ENCODE measurements around the gene KRTAP2-4. TPM values are rescaled to one million over a fixed set of nuclear protein-coding genes. Genes with fewer than 3 reads are reported as not detected.
A peak's percentile ranks its signal among the peaks of the same experiment; 100 is the strongest.
"Not testable (repeated sequence)": the region's sequence is repeated elsewhere in the genome, so short reads cannot be mapped to it uniquely, and the experiment has no call there.

Gene KRTAP2-4
- polyA plus RNA-seq, 1 donor (not counting 4 experiments of a cell fraction or from before 2014, with no cell fraction given), result not detected

DNA sequence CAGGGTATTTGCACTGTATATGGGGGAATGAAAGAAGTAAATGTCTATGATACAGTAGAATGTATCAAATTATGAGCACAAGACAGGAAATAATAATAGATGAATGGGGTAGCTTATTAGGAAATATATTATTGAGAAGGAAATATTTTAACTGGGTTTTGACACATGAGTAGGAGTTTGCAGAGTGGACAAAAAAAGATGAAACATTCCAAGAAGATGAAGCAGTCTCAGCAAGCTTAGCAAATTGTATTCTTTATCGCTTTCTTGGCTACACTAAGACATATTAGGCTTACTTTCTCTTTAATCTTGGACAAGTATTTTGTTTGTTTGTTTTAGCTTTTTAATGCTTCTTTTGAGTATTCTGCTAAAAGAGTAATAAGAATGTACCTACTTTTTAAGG is 38.2 kb upstream of the KRTAP2-4 start:
- DNase-seq (ENCODE audit: low read depth, low spot score) (no peak), FAIRE-seq (no peak)
- no peaks in the 10 kb centered on the region for H4K20me1 ChIP-seq (ENCODE audit: control insufficient read depth, extremely low read depth, insufficient read depth, low read length)
- peak overlapping the region; percentile 8 for H3K27ac ChIP-seq (ENCODE audit: control insufficient read depth, insufficient read depth, low read length)
- peaks cover 21% of the 10 kb centered on the region for H3K4me1 ChIP-seq (ENCODE audit: control insufficient read depth, extremely low read depth, insufficient read depth, low read length)
- no peak for TF ChIP-seq EZH2 (IDR thresholded peaks at IDR 0.05; ENCODE audit: low read length)
- TF ChIP-seq, protein P1, sequence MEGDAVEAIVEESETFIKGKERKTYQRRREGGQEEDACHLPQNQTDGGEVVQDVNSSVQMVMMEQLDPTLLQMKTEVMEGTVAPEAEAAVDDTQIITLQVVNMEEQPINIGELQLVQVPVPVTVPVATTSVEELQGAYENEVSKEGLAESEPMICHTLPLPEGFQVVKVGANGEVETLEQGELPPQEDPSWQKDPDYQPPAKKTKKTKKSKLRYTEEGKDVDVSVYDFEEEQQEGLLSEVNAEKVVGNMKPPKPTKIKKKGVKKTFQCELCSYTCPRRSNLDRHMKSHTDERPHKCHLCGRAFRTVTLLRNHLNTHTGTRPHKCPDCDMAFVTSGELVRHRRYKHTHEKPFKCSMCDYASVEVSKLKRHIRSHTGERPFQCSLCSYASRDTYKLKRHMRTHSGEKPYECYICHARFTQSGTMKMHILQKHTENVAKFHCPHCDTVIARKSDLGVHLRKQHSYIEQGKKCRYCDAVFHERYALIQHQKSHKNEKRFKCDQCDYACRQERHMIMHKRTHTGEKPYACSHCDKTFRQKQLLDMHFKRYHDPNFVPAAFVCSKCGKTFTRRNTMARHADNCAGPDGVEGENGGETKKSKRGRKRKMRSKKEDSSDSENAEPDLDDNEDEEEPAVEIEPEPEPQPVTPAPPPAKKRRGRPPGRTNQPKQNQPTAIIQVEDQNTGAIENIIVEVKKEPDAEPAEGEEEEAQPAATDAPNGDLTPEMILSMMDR (optimal IDR thresholded peaks at IDR 0.05 in 1 of 3, IDR thresholded peaks at IDR 0.05 in 1 of 3, conservative IDR thresholded peaks at IDR 0.05 in 1 of 3; ENCODE audit: extremely low read depth in 1 of 3, insufficient read depth in 2 of 3, low read length in 3 of 3), result no peak
- H3K36me3 ChIP-seq (ENCODE audit: control insufficient read depth in 2 of 2, extremely low read depth in 1 of 2, insufficient read depth in 2 of 2, low read length in 2 of 2), result no peaks in the 10 kb centered on the region
- no peak overlapping the region for H2AFZ ChIP-seq (ENCODE audit: control insufficient read depth, low read length)
- H3K9me3 ChIP-seq (ENCODE audit: control insufficient read depth, low read depth, low read length), result no peaks in the 10 kb centered on the region
- dilution Hi-C loops (cut with MboI; ENCODE audit: extremely low pct_ligation_motif_present, low sequenced_read_pairs), result no loop called here
- no peak overlapping the region for H3K4me2 ChIP-seq (ENCODE audit: control insufficient read depth, extremely low read depth, insufficient read depth, low read depth, low read length)
- no peaks in the 10 kb centered on the region for H3K27me3 ChIP-seq (ENCODE audit: control insufficient read depth, extremely low read depth, insufficient read depth, low read length)
- H3K79me2 ChIP-seq (ENCODE audit: control insufficient read depth, insufficient read depth, low read length), result no peaks in the 10 kb centered on the region
- no peaks in the 10 kb centered on the region for H3K9me1 ChIP-seq (ENCODE audit: control insufficient read depth, extremely low read depth, insufficient read depth, low read length)
- no peak overlapping the region for H3K4me3 ChIP-seq (ENCODE audit: control insufficient read depth in 2 of 3, extremely low read depth in 1 of 3, insufficient read depth in 2 of 3, low read depth in 1 of 3, low read length in 3 of 3)
- H3K9ac ChIP-seq (ENCODE audit: control insufficient read depth, extremely low read depth, insufficient read depth, low read length), result no peak overlapping the region

DNA sequence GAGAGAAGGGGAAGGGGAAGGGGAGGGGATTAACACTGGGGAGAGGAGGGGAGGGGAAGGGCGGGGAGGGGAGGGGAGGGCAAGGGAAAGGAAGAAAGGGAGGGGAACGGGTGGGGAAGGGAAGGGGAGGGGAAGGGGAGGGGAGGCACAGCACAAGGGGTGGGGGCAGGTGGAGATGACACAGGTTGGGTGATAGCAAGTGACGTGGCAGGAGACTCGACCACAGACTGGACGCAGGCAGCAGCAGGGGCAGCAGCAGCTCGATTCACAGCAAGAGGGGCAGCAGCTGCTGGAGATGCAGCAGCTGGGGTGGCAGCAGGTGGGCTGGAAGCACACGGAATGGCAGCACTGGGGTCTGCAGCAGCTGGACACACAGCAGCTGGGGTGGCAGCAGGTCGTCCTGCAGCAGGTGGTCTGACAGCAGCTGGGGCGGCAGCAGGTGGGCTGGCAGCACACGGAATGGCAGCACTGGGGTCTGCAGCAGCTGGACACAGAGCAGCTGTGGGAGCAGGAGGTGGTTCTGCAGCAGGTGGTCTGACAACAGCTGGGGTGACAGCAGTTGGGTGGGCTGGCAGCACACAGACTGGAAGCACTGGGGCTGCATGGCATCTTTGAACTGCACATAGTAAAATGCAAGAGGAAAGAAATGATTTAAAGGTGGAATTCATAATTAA is 36.0 kb upstream of the KRTAP2-4 start, which contains the start of gene KRTAP4-16:
Gene KRTAP4-16 (minus strand): TSS at position 624 of the 674 bp plus-strand sequence. CDS start 0 bp downstream, at position 624.
- TF ChIP-seq, protein P1 (optimal IDR thresholded peaks at IDR 0.05 in 1 of 3, IDR thresholded peaks at IDR 0.05 in 1 of 3, conservative IDR thresholded peaks at IDR 0.05 in 1 of 3; ENCODE audit: extremely low read depth in 1 of 3, insufficient read depth in 2 of 3, low read length in 3 of 3), result no peak
- no peak within 1 kb of the TSS for H3K9ac ChIP-seq (ENCODE audit: control insufficient read depth, extremely low read depth, insufficient read depth, low read length)
- dilution Hi-C loops (cut with MboI; ENCODE audit: extremely low pct_ligation_motif_present, low sequenced_read_pairs), result no loop called here
- DNase-seq (ENCODE audit: low read depth, low spot score), result no peak
- no peak within 1 kb of the TSS for H3K4me3 ChIP-seq (ENCODE audit: control insufficient read depth in 2 of 3, extremely low read depth in 1 of 3, insufficient read depth in 2 of 3, low read depth in 1 of 3, low read length in 3 of 3)
- no peaks in the 10 kb centered on the region for H3K9me1 ChIP-seq (ENCODE audit: control insufficient read depth, extremely low read depth, insufficient read depth, low read length)
- H3K79me2 ChIP-seq (ENCODE audit: control insufficient read depth, insufficient read depth, low read length), result no peaks in the 10 kb centered on the region
- H2AFZ ChIP-seq (ENCODE audit: control insufficient read depth, low read length), result no peak within 1 kb of the TSS
- no peak for FAIRE-seq
- no peaks in the 10 kb centered on the region for H3K36me3 ChIP-seq (ENCODE audit: control insufficient read depth in 2 of 2, extremely low read depth in 1 of 2, insufficient read depth in 2 of 2, low read length in 2 of 2)
- no peaks in the 10 kb centered on the region for H4K20me1 ChIP-seq (ENCODE audit: control insufficient read depth, extremely low read depth, insufficient read depth, low read length)
- H3K27ac ChIP-seq (ENCODE audit: control insufficient read depth, insufficient read depth, low read length), result no peak within 1 kb of the TSS
- H3K4me2 ChIP-seq (ENCODE audit: control insufficient read depth, extremely low read depth, insufficient read depth, low read depth, low read length), result no peak within 1 kb of the TSS
- H3K9me3 ChIP-seq (ENCODE audit: control insufficient read depth, low read depth, low read length), result no peaks in the 10 kb centered on the region
- H3K4me1 ChIP-seq (ENCODE audit: control insufficient read depth, extremely low read depth, insufficient read depth, low read length), result peaks cover 32% of the 10 kb centered on the region
- H3K27me3 ChIP-seq (ENCODE audit: control insufficient read depth, extremely low read depth, insufficient read depth, low read length), result no peaks in the 10 kb centered on the region

DNA sequence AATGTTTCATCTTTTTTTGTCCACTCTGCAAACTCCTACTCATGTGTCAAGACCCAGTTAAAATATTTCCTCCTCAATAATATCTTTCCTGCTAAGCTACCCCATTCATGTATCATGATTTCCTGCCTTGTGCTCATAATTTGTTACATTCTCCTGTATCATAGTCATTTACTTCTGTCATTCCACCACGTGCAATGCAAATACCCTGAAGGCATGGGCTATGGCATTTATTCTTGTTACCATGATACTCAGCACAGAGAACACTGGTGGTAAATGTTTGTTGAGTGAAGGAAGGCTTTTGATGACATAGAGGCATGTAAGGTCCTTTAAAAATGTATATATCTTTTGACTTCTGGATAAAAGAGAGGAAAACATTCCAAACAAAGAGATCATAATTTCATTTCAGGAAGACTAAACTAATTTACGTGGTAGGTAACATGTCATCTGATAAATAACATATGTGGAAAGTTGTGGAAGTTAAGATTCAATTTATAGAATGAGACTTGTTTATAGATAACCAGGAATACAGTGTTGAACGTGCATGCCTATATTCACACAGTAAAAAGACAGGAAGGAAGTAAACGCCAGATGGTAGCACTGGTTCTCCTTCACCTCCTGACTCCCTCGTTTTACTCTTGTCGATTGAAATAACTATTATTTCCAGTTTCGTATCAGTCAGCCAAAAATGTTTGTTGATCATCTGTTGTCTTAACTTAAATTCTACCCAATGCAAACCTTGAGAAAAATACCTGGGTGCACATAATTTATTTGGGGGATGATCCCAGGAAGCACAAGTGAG is 34.2 kb upstream of the KRTAP2-4 start:
- H3K27me3 ChIP-seq (ENCODE audit: control insufficient read depth, extremely low read depth, insufficient read depth, low read length); H3K9me3 ChIP-seq (ENCODE audit: control insufficient read depth, low read depth, low read length); H3K36me3 ChIP-seq (ENCODE audit: control insufficient read depth in 2 of 2, extremely low read depth in 1 of 2, insufficient read depth in 2 of 2, low read length in 2 of 2); H3K79me2 ChIP-seq (ENCODE audit: control insufficient read depth, insufficient read depth, low read length); H3K9ac ChIP-seq (ENCODE audit: control insufficient read depth, extremely low read depth, insufficient read depth, low read length); H3K4me3 ChIP-seq (ENCODE audit: control insufficient read depth in 2 of 3, extremely low read depth in 1 of 3, insufficient read depth in 2 of 3, low read depth in 1 of 3, low read length in 3 of 3); dilution Hi-C loops (cut with MboI; ENCODE audit: extremely low pct_ligation_motif_present, low sequenced_read_pairs); H3K9me1 ChIP-seq (ENCODE audit: control insufficient read depth, extremely low read depth, insufficient read depth, low read length); H3K4me2 ChIP-seq (ENCODE audit: control insufficient read depth, extremely low read depth, insufficient read depth, low read depth, low read length); H2AFZ ChIP-seq (ENCODE audit: control insufficient read depth, low read length); H4K20me1 ChIP-seq (ENCODE audit: control insufficient read depth, extremely low read depth, insufficient read depth, low read length): not testable (repeated sequence)
- peaks cover 33% of the 10 kb centered on the region for H3K4me1 ChIP-seq (ENCODE audit: control insufficient read depth, extremely low read depth, insufficient read depth, low read length)
- DNase-seq (ENCODE audit: low read depth, low spot score) (peak; percentile 92), FAIRE-seq (peak; percentile 26)
- peak overlapping the region; percentile 40 for H3K27ac ChIP-seq (ENCODE audit: control insufficient read depth, insufficient read depth, low read length)

Data from keratinocyte (primary cell).